ENCODE data around the gene KCNQ1. TPM values are rescaled to one million over a fixed set of nuclear protein-coding genes. Genes with fewer than 3 reads are reported as not detected.

Gene KCNQ1
- total RNA-seq, 1 experiment from 2014 or later, result 2.3 TPM

DNA sequence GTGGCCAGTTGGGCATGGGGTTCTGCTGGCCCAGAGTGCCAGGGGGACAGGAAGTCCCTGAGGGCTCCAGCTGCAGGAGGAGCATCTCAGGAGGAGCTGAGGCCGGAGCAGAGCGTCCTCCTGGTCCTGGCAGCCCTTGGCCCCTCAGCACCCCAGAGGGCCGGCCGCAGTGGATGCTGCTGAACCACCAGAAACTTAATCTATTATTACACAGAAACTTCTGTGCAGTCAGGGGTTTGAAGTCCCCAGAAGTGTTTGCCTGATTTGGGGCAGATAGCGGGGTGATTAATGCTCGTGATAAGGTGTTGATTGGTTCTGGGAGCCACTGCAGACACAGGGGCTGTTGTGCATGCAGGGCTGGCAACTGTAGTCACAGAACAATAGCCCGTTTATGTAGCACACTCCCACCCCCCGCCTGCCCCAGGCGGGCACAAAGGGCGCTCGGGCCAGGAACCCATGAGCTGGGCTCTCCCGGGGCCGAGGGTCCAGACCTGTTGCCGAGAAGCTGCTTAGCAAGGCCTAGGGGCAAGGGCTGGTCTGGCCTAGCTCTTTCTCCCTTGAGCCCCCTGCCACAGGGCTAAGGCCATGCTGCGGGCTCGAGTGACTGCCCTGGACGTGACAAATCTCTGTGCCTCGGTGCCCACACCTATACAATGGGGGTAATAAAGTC, 284.0 kb downstream of the KCNQ1 start:
- no peak overlapping the region for H3K27ac Mint-ChIP-seq
- Histone ChIP-seq H2BK120ac (ENCODE audit: low read depth, low read length, poor library complexity, severe bottlenecking) (no peak overlapping the region), H2BK15ac (ENCODE audit: low read depth, low read length) (no peak overlapping the region), H3T11ph (ENCODE audit: low read length) (no peak overlapping the region), H2AK5ac (ENCODE audit: insufficient read length, low read length) (no peak overlapping the region), H3K14ac (ENCODE audit: insufficient read depth, low read length) (no peak overlapping the region), H3K27ac (ENCODE audit: insufficient read length, low read depth, low read length) (no peak overlapping the region), H4K91ac (ENCODE audit: insufficient read length, low read depth, low read length) (no peak overlapping the region), H2BK20ac (ENCODE audit: low read depth, low read length, poor library complexity, severe bottlenecking) (no peak overlapping the region), H3K23me2 (ENCODE audit: insufficient read length, low read depth, low read length, poor library complexity, severe bottlenecking) (no peaks in the 10 kb centered on the region), H2BK12ac (ENCODE audit: insufficient read length, low read depth, low read length) (no peak overlapping the region), H3K79me2 (ENCODE audit: insufficient read depth, low read length) (no peaks in the 10 kb centered on the region), H3K4ac (ENCODE audit: low read depth, low read length) (no peak overlapping the region), H3K56ac (ENCODE audit: insufficient read length, low read depth, low read length) (no peak overlapping the region), H4K8ac (replicated peaks; ENCODE audit: insufficient read length, low read depth, low read length) (no peak overlapping the region), H3K27me3 (ENCODE audit: insufficient read depth, low read length) (no peaks in the 10 kb centered on the region; the same call in 1 of the 2 replicates), H4K5ac (ENCODE audit: insufficient read length, low read depth, low read length) (no peak overlapping the region), H2AFZ (ENCODE audit: low read length) (no peak overlapping the region), H2BK5ac (ENCODE audit: insufficient read length, low read length) (no peak overlapping the region), H3K9me3 (ENCODE audit: control insufficient read depth, low read depth, low read length) (no peaks in the 10 kb centered on the region), H3K23ac (ENCODE audit: insufficient read length, low read depth, low read length) (no peak overlapping the region), H3K4me1 (ENCODE audit: insufficient read depth, low read length) (no peaks in the 10 kb centered on the region), H3K9ac (ENCODE audit: extremely low read depth, insufficient read length, low read length) (no peak overlapping the region), H3K4me2 (ENCODE audit: insufficient read depth, insufficient read length, low read length) (no peak overlapping the region), H4K20me1 (ENCODE audit: control insufficient read depth, insufficient read depth, insufficient read length) (no peaks in the 10 kb centered on the region), H3K79me1 (ENCODE audit: insufficient read depth, low read depth, low read length, poor library complexity, severe bottlenecking) (no peaks in the 10 kb centered on the region), H3K18ac (ENCODE audit: insufficient read length, low read depth, low read length) (no peak overlapping the region)
- no peak for TF ChIP-seq CTCF (conservative IDR thresholded peaks at IDR 0.05)
- WGBS (ENCODE audit: extremely low coverage, insufficient read length, low lambda C conversion rate), result no CpG with 5 or more reads among the region's 18 CpGs
- H3K4me1 Mint-ChIP-seq, result peaks cover 4 to 5% of the 10 kb centered on the region in 2 experiments; a peak in 2 of 4 replicates
- no peaks in the 10 kb centered on the region for H3K36me3 Mint-ChIP-seq (ENCODE audit: insufficient read depth in 1 of 3, low read depth in 3 of 3)
- no peaks in the 10 kb centered on the region; a peak in 1 of 5 replicates for H3K9me3 Mint-ChIP-seq
- H3K4me3 Mint-ChIP-seq, result no peak overlapping the region
- no peak for DNase-seq
- peaks cover 97% of the 10 kb centered on the region for H3K27me3 Mint-ChIP-seq (ENCODE audit: low read depth)

All from H9 (cell line).